Tibial nerve (tissue), 4 donors: ENCODE measurements around the gene METTL17. TPM values are rescaled to one million over a fixed set of nuclear protein-coding genes. Genes with fewer than 3 reads are reported as not detected.
A peak's percentile ranks its signal among the peaks of the same experiment; 100 is the strongest.

Source experiments
- DNase-seq, 2 donors: peaks; one replicate each; pipeline ENCODE4 v3.0.0-alpha.2; 2019; ENCODE audit warnings: low spot score in 2 of 2
- H3K27ac ChIP-seq, 4 donors: fragments of 200-600 bp; sonication (generic) in 3 of 4; one replicate each; pipeline ENCODE4 v1.5.1; 2017 to 2019; ENCODE audit warnings: mild to moderate bottlenecking in 1 of 4
- H3K27me3 ChIP-seq, 2 donors: fragments of 200-600 bp; sonication (generic) in 1 of 2; one replicate each; pipeline versions ENCODE4 v1.5.1 to v1.6.0; 2017 to 2019
- H3K36me3 ChIP-seq, 3 donors: fragments of 200-600 bp; sonication (generic); one replicate each; pipeline ENCODE4 v1.5.1; 2018 to 2019
- H3K4me1 ChIP-seq, 4 donors: fragments of 200-600 bp; sonication (generic) in 3 of 4; one replicate each; pipeline ENCODE4 v1.5.1; 2017 to 2019
- H3K4me3 ChIP-seq, 4 donors: fragments of 200-600 bp; sonication (generic) in 3 of 4; one replicate each; pipeline ENCODE4 v1.5.1; 2017 to 2019; ENCODE audit warnings: mild to moderate bottlenecking in 1 of 4, moderate library complexity in 1 of 4
- H3K9me3 ChIP-seq, 4 donors: fragments of 200-600 bp; sonication (generic) in 3 of 4; one replicate each; pipeline ENCODE4 v1.5.1; 2017 to 2019
- CTCF ChIP-seq, 5 experiments: fragments of 200-600 bp in 3 of 5; fragments of 450-650 bp in 2 of 5; sonication (generic) in 3 of 5; IDR thresholded peaks; one replicate each; pipeline ENCODE4 v1.5.1; 2016 to 2019; ENCODE audit warnings: antibody characterized with exemption in 5 of 5, mild to moderate bottlenecking in 3 of 5, moderate library complexity in 2 of 5
- EP300 ChIP-seq, 2 donors: sonication (generic); formaldehyde crosslinking; IDR thresholded peaks; one replicate each; pipeline ENCODE4 v1.6.1; 2017; ENCODE audit warnings: antibody characterized with exemption in 2 of 2, mild to moderate bottlenecking in 1 of 2
- POLR2A ChIP-seq, 2 donors: fragments of 450-650 bp; IDR thresholded peaks; one replicate each; pipeline ENCODE4 v1.6.1; 2017; ENCODE audit warnings: antibody characterized with exemption in 2 of 2, mild to moderate bottlenecking in 2 of 2, moderate library complexity in 2 of 2
- WGBS, 2 donors: methylation state at CpG; one replicate each; pipeline ENCODE4 v1.1.5; 2018; 5-methylcytosine and 5-hydroxymethylcytosine counted together
- total RNA-seq, 4 donors: library from RNA; depleted of rRNA; stranded (reverse); fragments of >200 nt; gene quantifications; one replicate each; pipeline ENCODE4 v1.1.0, GENCODE V29; 2016

The METTL17 gene
- total RNA-seq, 4 donors from 2014 or later: 61.5 to 134 (median 122) TPM

GRCh38 chr14:20997564-20997963, 7.8 kb downstream of the METTL17 start:
- Histone ChIP-seq H3K4me1 (no peaks in the 10 kb centered on the region), H3K27ac (no peak overlapping the region), H3K36me3 (peaks cover 0 to 62% (median 29%) of the 10 kb centered on the region in 3 donors), H3K4me3 (no peak overlapping the region), H3K9me3 (no peaks in the 10 kb centered on the region), H3K27me3 (no peaks in the 10 kb centered on the region)
- no peak for TF ChIP-seq EP300 (IDR thresholded peaks at IDR 0.05)
- TF ChIP-seq CTCF (IDR thresholded peaks at IDR 0.05): no peak
- no peak for TF ChIP-seq POLR2A (IDR thresholded peaks at IDR 0.05)
- 78 to 83% methylated on average over 6 of the region's 6 CpGs for WGBS, 2 donors
- DNase-seq: no peak

GRCh38 chr14:20998139-20998538, 8.4 kb downstream of the METTL17 start:
- 60 to 72% methylated on average over 3 of the region's 3 CpGs for WGBS, 2 donors
- no peak overlapping the region for H3K27ac ChIP-seq
- no peaks in the 10 kb centered on the region for H3K9me3 ChIP-seq
- H3K27me3 ChIP-seq: no peaks in the 10 kb centered on the region
- no peak for TF ChIP-seq EP300 (IDR thresholded peaks at IDR 0.05)
- TF ChIP-seq POLR2A (IDR thresholded peaks at IDR 0.05): no peak
- no peak for TF ChIP-seq CTCF (IDR thresholded peaks at IDR 0.05)
- DNase-seq: no peak
- no peaks in the 10 kb centered on the region for H3K4me1 ChIP-seq
- no peak overlapping the region for H3K4me3 ChIP-seq
- peaks cover 0 to 56% (median 29%) of the 10 kb centered on the region in 3 donors for H3K36me3 ChIP-seq

- Histone ChIP-seq H3K27me3 (no peaks in the 10 kb centered on the region), H3K4me1 (no peaks in the 10 kb centered on the region), H3K27ac (peak within 1 kb of the TSS in 1 of 4 donors; percentile 29), H3K9me3 (no peaks in the 10 kb centered on the region), H3K4me3 (no peak within 1 kb of the TSS), H3K36me3 (peaks cover 0 to 49% (median 29%) of the 10 kb centered on the region in 3 donors)
- TF ChIP-seq CTCF (IDR thresholded peaks at IDR 0.05): no peak
- TF ChIP-seq EP300 (IDR thresholded peaks at IDR 0.05): no peak
- no peak for TF ChIP-seq POLR2A (IDR thresholded peaks at IDR 0.05)
- DNase-seq: no peak
- WGBS, 2 donors: 36 to 41% methylated on average over 6 of the region's 6 CpGs
Observed at GRCh38 chr14:20998674-20999366, 9.0 kb downstream of the METTL17 start, which contains the start of gene SLC39A2. Gene SLC39A2 (plus strand): TSS chr14:20999293. CDS start chr14:20999447, 154 bp downstream.

- Histone ChIP-seq H3K27me3 (no peaks in the 10 kb centered on the region), H3K4me1 (no peaks in the 10 kb centered on the region), H3K4me3 (no peak overlapping the region), H3K36me3 (peaks cover 0 to 42% (median 21%) of the 10 kb centered on the region in 3 donors), H3K9me3 (no peaks in the 10 kb centered on the region), H3K27ac (no peak overlapping the region)
- WGBS, 2 donors: 65 to 76% methylated on average over 4 of the region's 4 CpGs
- TF ChIP-seq CTCF (IDR thresholded peaks at IDR 0.05) (no peak), POLR2A (IDR thresholded peaks at IDR 0.05) (no peak), EP300 (IDR thresholded peaks at IDR 0.05) (no peak)
- DNase-seq: no peak
Observed at GRCh38 chr14:20999591-20999990, 9.8 kb downstream of the METTL17 start.

- TF ChIP-seq POLR2A (IDR thresholded peaks at IDR 0.05) (no peak), CTCF (IDR thresholded peaks at IDR 0.05) (no peak), EP300 (IDR thresholded peaks at IDR 0.05) (no peak)
- peaks cover 0 to 25% (median 6%) of the 10 kb centered on the region in 3 donors for H3K36me3 ChIP-seq
- WGBS, 2 donors: 70 to 83% methylated on average over 6 to 7 of the region's 7 CpGs
- H3K27ac ChIP-seq: no peak overlapping the region
- no peaks in the 10 kb centered on the region for H3K27me3 ChIP-seq
- H3K9me3 ChIP-seq: no peaks in the 10 kb centered on the region
- no peak overlapping the region for H3K4me3 ChIP-seq
- DNase-seq: no peak
- no peaks in the 10 kb centered on the region for H3K4me1 ChIP-seq
Observed at GRCh38 chr14:21001218-21001617, 11.4 kb downstream of the METTL17 start.
